Nephron (organoid): ENCODE data around the gene TMEM63B.

ENCODE experiments used
- H3K27ac Mint-ChIP-seq, 3 experiments: 2 replicates each; pipeline ENCODE4 v1.8.0; 2020; ENCODE audit warnings: mixed read lengths in 3 of 3, mild to moderate bottlenecking in 2 of 3, moderate library complexity in 1 of 3
- H3K27me3 Mint-ChIP-seq: 2 replicates; pipeline ENCODE4 v1.8.0; 2021; ENCODE audit warnings: low read depth, mild to moderate bottlenecking, moderate library complexity, mixed read lengths
- H3K36me3 Mint-ChIP-seq: 2 replicates; pipeline ENCODE4 v1.8.0; 2020; ENCODE audit warnings: low read depth, mixed read lengths
- H3K4me1 Mint-ChIP-seq: 2 replicates; pipeline ENCODE4 v1.8.0; 2020; ENCODE audit warnings: mixed read lengths
- H3K4me3 Mint-ChIP-seq, 3 experiments: 2 replicates each; pipeline ENCODE4 v1.8.0; 2020; ENCODE audit warnings: mild to moderate bottlenecking in 3 of 3, mixed read lengths in 3 of 3, moderate library complexity in 2 of 3
- H3K9me3 Mint-ChIP-seq: 2 replicates; pipeline ENCODE4 v1.8.0; 2020; ENCODE audit warnings: mixed read lengths
- TF ChIP-seq, protein P1 (sequence below), 3 experiments: fragments of 200-600 bp; sonication (generic); IDR thresholded peaks; one replicate each; pipeline ENCODE4 v1.5.0; 2021; ENCODE audit warnings: antibody characterized with exemption in 3 of 3; ENCODE audit not compliant: unreplicated experiment in 3 of 3

Gene TMEM63B

DNA sequence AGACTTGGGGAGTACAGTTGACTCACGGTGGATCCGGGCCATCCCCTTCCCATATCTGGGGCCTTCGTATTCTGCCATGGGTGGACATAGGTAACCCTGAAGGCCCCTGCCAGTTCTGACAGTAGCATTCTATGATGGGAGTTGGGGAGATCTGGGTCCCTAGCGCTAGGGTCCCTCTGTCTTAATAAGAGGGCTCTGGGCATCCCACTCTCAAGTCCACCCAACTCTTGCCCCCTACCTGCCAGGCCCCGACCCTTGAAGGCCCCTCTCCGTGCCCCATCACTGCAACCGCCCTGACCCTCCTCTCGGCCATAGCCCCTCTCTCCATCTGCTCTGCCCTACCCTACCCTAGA, 24.7 kb downstream of the TMEM63B start:
- H3K9me3 Mint-ChIP-seq, result no peaks in the 10 kb centered on the region

DNA sequence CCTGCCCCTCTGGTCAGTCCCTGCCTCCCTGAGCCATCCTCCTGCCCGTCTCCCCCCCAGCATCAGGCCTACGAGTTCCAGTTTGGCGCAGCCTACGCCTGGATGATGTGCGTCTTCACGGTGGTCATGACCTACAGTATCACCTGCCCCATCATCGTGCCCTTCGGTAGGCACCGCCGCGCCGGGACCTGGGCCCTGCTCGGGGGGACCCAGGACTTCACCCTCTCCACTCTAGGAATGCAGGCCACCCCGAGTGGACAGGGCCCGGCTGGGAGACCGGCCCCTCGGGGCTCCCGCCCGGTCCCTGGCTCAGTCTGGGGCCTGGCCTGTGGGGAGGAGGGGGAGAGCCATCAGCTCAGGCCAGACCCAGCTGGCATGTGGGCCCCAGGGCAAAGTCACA, 25.2 kb downstream of the TMEM63B start:
- H3K4me1 Mint-ChIP-seq, result peaks cover 9% of the 10 kb centered on the region
- no peaks in the 10 kb centered on the region for H3K9me3 Mint-ChIP-seq
- H3K27me3 Mint-ChIP-seq, result no peaks in the 10 kb centered on the region

More for the DNA sequence above, 24.7 kb downstream of the TMEM63B start:
- no peaks in the 10 kb centered on the region for H3K27me3 Mint-ChIP-seq
- peaks cover 9% of the 10 kb centered on the region for H3K4me1 Mint-ChIP-seq
- H3K36me3 Mint-ChIP-seq, result peaks cover 36% of the 10 kb centered on the region
- TF ChIP-seq, protein P1, sequence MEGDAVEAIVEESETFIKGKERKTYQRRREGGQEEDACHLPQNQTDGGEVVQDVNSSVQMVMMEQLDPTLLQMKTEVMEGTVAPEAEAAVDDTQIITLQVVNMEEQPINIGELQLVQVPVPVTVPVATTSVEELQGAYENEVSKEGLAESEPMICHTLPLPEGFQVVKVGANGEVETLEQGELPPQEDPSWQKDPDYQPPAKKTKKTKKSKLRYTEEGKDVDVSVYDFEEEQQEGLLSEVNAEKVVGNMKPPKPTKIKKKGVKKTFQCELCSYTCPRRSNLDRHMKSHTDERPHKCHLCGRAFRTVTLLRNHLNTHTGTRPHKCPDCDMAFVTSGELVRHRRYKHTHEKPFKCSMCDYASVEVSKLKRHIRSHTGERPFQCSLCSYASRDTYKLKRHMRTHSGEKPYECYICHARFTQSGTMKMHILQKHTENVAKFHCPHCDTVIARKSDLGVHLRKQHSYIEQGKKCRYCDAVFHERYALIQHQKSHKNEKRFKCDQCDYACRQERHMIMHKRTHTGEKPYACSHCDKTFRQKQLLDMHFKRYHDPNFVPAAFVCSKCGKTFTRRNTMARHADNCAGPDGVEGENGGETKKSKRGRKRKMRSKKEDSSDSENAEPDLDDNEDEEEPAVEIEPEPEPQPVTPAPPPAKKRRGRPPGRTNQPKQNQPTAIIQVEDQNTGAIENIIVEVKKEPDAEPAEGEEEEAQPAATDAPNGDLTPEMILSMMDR (IDR thresholded peaks at IDR 0.05; ENCODE audit: unreplicated experiment in 3 of 3), result peak in 1 of 3 experiments; percentile 18
- no peak overlapping the region for H3K4me3 Mint-ChIP-seq
- no peak overlapping the region for H3K27ac Mint-ChIP-seq

DNA sequence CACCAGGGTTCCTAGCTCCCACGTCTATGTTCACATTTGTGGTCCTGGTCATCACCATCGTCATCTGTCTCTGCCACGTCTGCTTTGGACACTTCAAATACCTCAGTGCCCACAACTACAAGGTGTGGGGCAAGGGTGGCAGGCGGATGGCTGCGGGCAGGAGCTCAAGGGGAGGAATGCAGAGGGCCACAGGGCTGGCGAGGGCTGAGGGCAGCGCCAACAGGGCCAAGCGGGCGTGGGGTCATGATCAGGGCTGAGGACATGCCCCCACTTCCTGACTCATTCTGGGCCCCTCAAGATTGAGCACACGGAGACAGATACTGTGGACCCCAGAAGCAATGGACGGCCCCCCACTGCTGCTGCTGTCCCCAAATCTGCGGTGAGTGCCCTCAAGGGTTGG, 26.7 kb downstream of the TMEM63B start:
- Mint-ChIP-seq H3K4me1 (peaks cover 9% of the 10 kb centered on the region), H3K27me3 (no peaks in the 10 kb centered on the region), H3K4me3 (no peak overlapping the region), H3K36me3 (peaks cover 17% of the 10 kb centered on the region), H3K9me3 (no peaks in the 10 kb centered on the region), H3K27ac (no peak overlapping the region)
- TF ChIP-seq, protein P1 (IDR thresholded peaks at IDR 0.05; ENCODE audit: unreplicated experiment in 3 of 3), result no peak

More for the DNA sequence above, 25.2 kb downstream of the TMEM63B start:
- Mint-ChIP-seq H3K27ac (no peak overlapping the region), H3K4me3 (no peak overlapping the region), H3K36me3 (peaks cover 31% of the 10 kb centered on the region)
- TF ChIP-seq, protein P1 (IDR thresholded peaks at IDR 0.05; ENCODE audit: unreplicated experiment in 3 of 3), result no peak

GRCh38 chr6:44156494-44157151, 29.3 kb downstream of the TMEM63B start:
- no peaks in the 10 kb centered on the region for H3K27me3 Mint-ChIP-seq
- H3K4me1 Mint-ChIP-seq, result peaks cover 9% of the 10 kb centered on the region
- no peaks in the 10 kb centered on the region for H3K9me3 Mint-ChIP-seq
- peaks cover 5% of the 10 kb centered on the region for H3K36me3 Mint-ChIP-seq
- H3K4me3 Mint-ChIP-seq, result no peak overlapping the region
- peak overlapping the region; percentile 12 to 76 (median 59) for H3K27ac Mint-ChIP-seq
- TF ChIP-seq, protein P1 (IDR thresholded peaks at IDR 0.05; ENCODE audit: unreplicated experiment in 3 of 3), result no peak

DNA sequence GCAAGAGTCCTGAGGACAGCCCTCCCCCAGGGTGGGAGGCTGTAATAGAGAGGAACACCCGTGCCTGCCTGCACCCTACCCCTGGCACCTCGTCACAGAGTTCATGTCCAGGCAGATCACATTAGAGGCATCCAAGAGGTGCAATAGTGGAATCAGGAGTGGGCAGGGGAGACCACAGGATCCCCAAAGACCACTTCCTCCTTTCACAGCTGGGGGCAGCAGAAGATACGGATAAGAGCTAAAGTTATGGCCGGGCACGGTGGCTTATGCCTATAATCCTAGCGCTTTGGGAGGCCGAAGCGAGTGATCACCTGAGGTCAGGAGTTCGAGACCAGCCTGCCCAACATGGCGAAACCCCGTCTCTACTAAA, 29.8 kb downstream of the TMEM63B start:
- TF ChIP-seq, protein P1 (IDR thresholded peaks at IDR 0.05; ENCODE audit: unreplicated experiment in 3 of 3), result no peak
- no peaks in the 10 kb centered on the region for H3K27me3 Mint-ChIP-seq
- H3K4me1 Mint-ChIP-seq, result peaks cover 9% of the 10 kb centered on the region
- H3K27ac Mint-ChIP-seq, result no peak overlapping the region
- H3K9me3 Mint-ChIP-seq, result no peaks in the 10 kb centered on the region
- H3K4me3 Mint-ChIP-seq, result no peak overlapping the region
- H3K36me3 Mint-ChIP-seq, result peaks cover 5% of the 10 kb centered on the region

GRCh38 chr6:44158770-44159228, 31.4 kb downstream of the TMEM63B start, which contains the start of gene CAPN11:
TSS of gene CAPN11 (plus strand) at chr6:44158820. CDS start at chr6:44158849, 29 bp downstream.
- TF ChIP-seq, protein P1 (IDR thresholded peaks at IDR 0.05; ENCODE audit: unreplicated experiment in 3 of 3), result no peak
- peaks cover 9% of the 10 kb centered on the region for H3K4me1 Mint-ChIP-seq
- H3K27me3 Mint-ChIP-seq, result no peaks in the 10 kb centered on the region
- H3K4me3 Mint-ChIP-seq, result no peak within 1 kb of the TSS
- no peaks in the 10 kb centered on the region for H3K9me3 Mint-ChIP-seq
- no peaks in the 10 kb centered on the region for H3K36me3 Mint-ChIP-seq
- no peak within 1 kb of the TSS for H3K27ac Mint-ChIP-seq
